Keratinocyte (primary cell): ENCODE results near the gene LAPTM5.

Experiments used
- CTCF ChIP-seq, 3 experiments: IDR thresholded peaks in 1 of 3; conservative IDR thresholded peaks in 1 of 3; optimal IDR thresholded peaks in 1 of 3; 2 replicates in 2 of 3; 3 replicates in 1 of 3; pipeline versions ENCODE3 to v1.5.1; 2011; ENCODE audit warnings: low read length in 3 of 3, mild to moderate bottlenecking in 3 of 3, moderate library complexity in 2 of 3, control low read depth in 1 of 3, inconsistent platforms in 1 of 3; ENCODE audit not compliant: insufficient read depth in 2 of 3; ENCODE audit errors: extremely low read depth in 1 of 3
- EZH2 ChIP-seq: IDR thresholded peaks from one replicate; pipeline ENCODE4 v1.6.1; 2012; ENCODE audit warnings: inconsistent platforms, mild to moderate bottlenecking, low read length, moderate library complexity

- TF ChIP-seq CTCF (optimal IDR thresholded peaks at IDR 0.05 in 1 of 3, IDR thresholded peaks at IDR 0.05 in 1 of 3, conservative IDR thresholded peaks at IDR 0.05 in 1 of 3; ENCODE audit: extremely low read depth in 1 of 3, insufficient read depth in 2 of 3, low read length in 3 of 3) (no peak), EZH2 (no peak)
Observed at GRCh38 chr1:30795026-30795425, 37.5 kb upstream of the LAPTM5 start.
